GM18951 (cell line): Measurements from ENCODE around the gene PTPRQ.

ENCODE experiments used
- POLR2A ChIP-seq: IDR thresholded peaks from 4 replicates; pipeline ENCODE4 v1.6.1; 2011; ENCODE audit warnings: mild to moderate bottlenecking; ENCODE audit not compliant: insufficient read length, insufficient read depth; ENCODE audit errors: extremely low read depth
- in situ Hi-C: fragments of 300-500 bp; cut with MboI; formaldehyde crosslinking; loops from one replicate; pipeline ENCODE4 v1.12.0; 2022; ENCODE audit warnings: low sequenced_read_pairs, mixed read lengths, inconsistent platforms; ENCODE audit not compliant: unreplicated experiment

Gene PTPRQ

GRCh38 chr12:80710727-80711449 lies 266.9 kb downstream of the PTPRQ start:
- in situ Hi-C loops = no loop called here

GRCh38 chr12:80711866-80712265 lies 267.8 kb downstream of the PTPRQ start:
- in situ Hi-C loops = no loop called here
- TF ChIP-seq POLR2A = no peak

More at GRCh38 chr12:80710727-80711449, 266.9 kb downstream of the PTPRQ start:
- no peak for TF ChIP-seq POLR2A

GRCh38 chr12:80712866-80713265 lies 268.8 kb downstream of the PTPRQ start:
- TF ChIP-seq POLR2A = no peak
- in situ Hi-C loops = no loop called here

GRCh38 chr12:80713419-80713818 lies 269.4 kb downstream of the PTPRQ start:
- in situ Hi-C loops = no loop called here
- no peak for TF ChIP-seq POLR2A

- in situ Hi-C loops = no loop called here
- no peak for TF ChIP-seq POLR2A
These were observed 270.0 kb downstream of the PTPRQ start for GRCh38 chr12:80714055-80714454.

GRCh38 chr12:80714846-80715245 lies 270.8 kb downstream of the PTPRQ start:
- in situ Hi-C loops = no loop called here
- no peak for TF ChIP-seq POLR2A

GRCh38 chr12:80715713-80716249 lies 271.7 kb downstream of the PTPRQ start:
- TF ChIP-seq POLR2A = no peak

GRCh38 chr12:80716696-80717469 lies 272.8 kb downstream of the PTPRQ start, which contains the start of gene MYF5:
MYF5 (plus strand) TSS chr12:80716912; CDS start chr12:80717064, 152 bp downstream.
- no peak for TF ChIP-seq POLR2A
- in situ Hi-C loops = no loop called here

More at GRCh38 chr12:80715713-80716249, 271.7 kb downstream of the PTPRQ start:
- in situ Hi-C loops = no loop called here

GRCh38 chr12:80717856-80718255 lies 273.8 kb downstream of the PTPRQ start:
- no peak for TF ChIP-seq POLR2A
- in situ Hi-C loops = no loop called here

GRCh38 chr12:80720516-80720915 lies 276.5 kb downstream of the PTPRQ start:
- no peak for TF ChIP-seq POLR2A

GRCh38 chr12:80721326-80721725 lies 277.3 kb downstream of the PTPRQ start:
- in situ Hi-C loops = no loop called here
- TF ChIP-seq POLR2A = no peak

More at GRCh38 chr12:80720516-80720915, 276.5 kb downstream of the PTPRQ start:
- in situ Hi-C loops = no loop called here
